H9 (cell line): ENCODE data around the gene DMRTA1. TPM values are rescaled to one million over a fixed set of nuclear protein-coding genes. Genes with fewer than 3 reads are reported as not detected.

Experiments
- DNase-seq: peaks from one replicate; pipeline ENCODE4 v3.0.0-alpha.2; 2017
- H2AFZ ChIP-seq: one replicate; pipeline ENCODE4 v1.6.1; 2013; ENCODE audit warnings: mild to moderate bottlenecking, low read length, control low read depth, moderate library complexity
- H2AK5ac ChIP-seq: 2 replicates; pipeline ENCODE4 v1.6.1; 2013; ENCODE audit warnings: low read length, control low read depth, mixed read lengths; ENCODE audit not compliant: insufficient read length
- H2BK120ac ChIP-seq: one replicate; pipeline ENCODE4 v1.6.1; 2013; ENCODE audit warnings: low read depth, mild to moderate bottlenecking, low read length, control low read depth, inconsistent platforms; ENCODE audit not compliant: poor library complexity, severe bottlenecking
- H2BK12ac ChIP-seq: 2 replicates; pipeline ENCODE4 v1.6.1; 2013; ENCODE audit warnings: low read length, control low read depth, mixed read lengths, low read depth; ENCODE audit not compliant: insufficient read length
- H2BK15ac ChIP-seq: 2 replicates; pipeline ENCODE4 v1.6.1; 2013; ENCODE audit warnings: low read depth, low read length, control low read depth
- H2BK20ac ChIP-seq: one replicate; pipeline ENCODE4 v1.6.1; 2013; ENCODE audit warnings: low read depth, mild to moderate bottlenecking, low read length, control low read depth, inconsistent platforms; ENCODE audit not compliant: poor library complexity, severe bottlenecking
- H2BK5ac ChIP-seq: 2 replicates; pipeline ENCODE4 v1.6.1; 2013; ENCODE audit warnings: low read length, control low read depth, mixed read lengths; ENCODE audit not compliant: insufficient read length
- H3K14ac ChIP-seq: 2 replicates; pipeline ENCODE4 v1.6.1; 2013; ENCODE audit warnings: low read length, control low read depth; ENCODE audit not compliant: insufficient read depth
- H3K18ac ChIP-seq: 2 replicates; pipeline ENCODE4 v1.6.1; 2013; ENCODE audit warnings: low read depth, mild to moderate bottlenecking, mixed read lengths, low read length, control low read depth; ENCODE audit not compliant: insufficient read length
- H3K23ac ChIP-seq: 2 replicates; pipeline ENCODE4 v1.6.1; 2013; ENCODE audit warnings: low read length, control low read depth, mixed read lengths, low read depth; ENCODE audit not compliant: insufficient read length
- H3K23me2 ChIP-seq: 2 replicates; pipeline ENCODE4 v1.6.1; 2013; ENCODE audit warnings: low read depth, mild to moderate bottlenecking, mixed read lengths, low read length, control low read depth; ENCODE audit not compliant: insufficient read length, poor library complexity, severe bottlenecking
- H3K27ac ChIP-seq: 2 replicates; pipeline ENCODE4 v1.5.1; 2013; ENCODE audit warnings: low read length, control low read depth, mixed read lengths, low read depth; ENCODE audit not compliant: insufficient read length
- H3K27me3 ChIP-seq: 2 replicates; pipeline ENCODE4 v1.6.1; 2013; ENCODE audit warnings: low read length, control low read depth, inconsistent platforms; ENCODE audit not compliant: insufficient read depth
- H3K4ac ChIP-seq: 2 replicates; pipeline ENCODE4 v1.6.1; 2013; ENCODE audit warnings: low read depth, mild to moderate bottlenecking, control low read depth, inconsistent platforms, low read length, moderate library complexity
- H3K4me1 ChIP-seq: 2 replicates; pipeline ENCODE4 v1.6.1; 2013; ENCODE audit warnings: low read length, control low read depth, inconsistent platforms; ENCODE audit not compliant: insufficient read depth
- H3K4me2 ChIP-seq: 2 replicates; pipeline ENCODE4 v1.6.1; 2013; ENCODE audit warnings: low read length, control low read depth, mixed read lengths; ENCODE audit not compliant: insufficient read length, insufficient read depth
- H3K56ac ChIP-seq: 2 replicates; pipeline ENCODE4 v1.6.1; 2013; ENCODE audit warnings: low read depth, mild to moderate bottlenecking, mixed read lengths, low read length, control low read depth; ENCODE audit not compliant: insufficient read length
- H3K79me1 ChIP-seq: 2 replicates; pipeline ENCODE4 v1.6.1; 2013; ENCODE audit warnings: low read depth, mild to moderate bottlenecking, moderate library complexity, low read length, control low read depth, inconsistent platforms; ENCODE audit not compliant: insufficient read depth, poor library complexity, severe bottlenecking
- H3K79me2 ChIP-seq: 2 replicates; pipeline ENCODE4 v1.6.1; 2013; ENCODE audit warnings: low read length, control low read depth, inconsistent platforms; ENCODE audit not compliant: insufficient read depth
- H3K9ac ChIP-seq: 2 replicates; pipeline ENCODE4 v1.6.1; 2013; ENCODE audit warnings: low read length, control low read depth, mixed read lengths; ENCODE audit not compliant: insufficient read length; ENCODE audit errors: extremely low read depth
- H3K9me3 ChIP-seq: one replicate; pipeline ENCODE4 v1.6.1; 2013; ENCODE audit warnings: low read depth, low read length, inconsistent platforms; ENCODE audit not compliant: control insufficient read depth
- H3T11ph ChIP-seq: one replicate; pipeline ENCODE4 v1.6.1; 2013; ENCODE audit warnings: mild to moderate bottlenecking, low read length, control low read depth, inconsistent platforms
- H4K20me1 ChIP-seq: one replicate; pipeline ENCODE4 v1.6.1; 2013; ENCODE audit not compliant: control insufficient read depth, insufficient read length, insufficient read depth
- H4K5ac ChIP-seq: 2 replicates; pipeline ENCODE4 v1.6.1; 2013; ENCODE audit warnings: low read depth, mild to moderate bottlenecking, mixed read lengths, low read length, control low read depth; ENCODE audit not compliant: insufficient read length
- H4K8ac ChIP-seq: replicated peaks from 2 replicates; pipeline ENCODE4 v1.6.1; 2013; ENCODE audit warnings: low read length, control low read depth, mixed read lengths, low read depth; ENCODE audit not compliant: insufficient read length
- H4K91ac ChIP-seq: 2 replicates; pipeline ENCODE4 v1.6.1; 2013; ENCODE audit warnings: low read depth, mild to moderate bottlenecking, moderate library complexity, mixed read lengths, low read length, control low read depth; ENCODE audit not compliant: insufficient read length
- H3K27ac Mint-ChIP-seq, 3 experiments: 2 replicates in 2 of 3; 3 replicates in 1 of 3; pipeline ENCODE4 v1.8.0; 2020 to 2021; ENCODE audit warnings: mixed read lengths in 3 of 3, mild to moderate bottlenecking in 1 of 3, moderate library complexity in 1 of 3
- H3K27me3 Mint-ChIP-seq: 2 replicates; pipeline ENCODE4 v1.8.0; 2021; ENCODE audit warnings: low read depth, mild to moderate bottlenecking, moderate library complexity, mixed read lengths
- H3K36me3 Mint-ChIP-seq, 3 experiments: 2 replicates in 2 of 3; 3 replicates in 1 of 3; pipeline ENCODE4 v1.8.0; 2020 to 2021; ENCODE audit warnings: low read depth in 3 of 3, mixed read lengths in 3 of 3; ENCODE audit not compliant: insufficient read depth in 1 of 3
- H3K4me1 Mint-ChIP-seq, 2 experiments: 2 replicates each; pipeline ENCODE4 v1.8.0; 2020; ENCODE audit warnings: mixed read lengths in 2 of 2
- H3K4me3 Mint-ChIP-seq, 2 experiments: 2 replicates in 1 of 2; 3 replicates in 1 of 2; pipeline ENCODE4 v1.8.0; 2020 to 2021; ENCODE audit warnings: mild to moderate bottlenecking in 2 of 2, mixed read lengths in 2 of 2, moderate library complexity in 1 of 2
- H3K9me3 Mint-ChIP-seq, 2 experiments: 2 replicates in 1 of 2; 3 replicates in 1 of 2; pipeline ENCODE4 v1.8.0; 2020; ENCODE audit warnings: mild to moderate bottlenecking in 2 of 2, mixed read lengths in 2 of 2, moderate library complexity in 1 of 2
- CTCF ChIP-seq: fragments of 200-600 bp; sonication (generic); conservative IDR thresholded peaks from 3 replicates; pipeline ENCODE4 v1.8.0; 2021; ENCODE audit warnings: antibody characterized with exemption, mild to moderate bottlenecking
- WGBS: extraction: QIAGEN DNeasy Blood & Tissue Kit; methylation state at CpG from one replicate; pipeline ENCODE4 v1.1.7; 2013; ENCODE audit warnings: missing lambda C conversion rate, low lambda C conversion rate, mixed read lengths; ENCODE audit not compliant: insufficient read length; ENCODE audit errors: extremely low coverage; 5-methylcytosine and 5-hydroxymethylcytosine counted together
- total RNA-seq: library from RNA; stranded (reverse); gene quantifications from 2 replicates; pipeline ENCODE4 v1.2.1, GENCODE V29; 2021

DMRTA1 gene
- total RNA-seq, 1 experiment from 2014 or later: 2.8 TPM

GRCh38 chr9:22416692-22417060, 29.9 kb upstream of the DMRTA1 start:
- H3K27ac ChIP-seq: no peak overlapping the region
- no peak overlapping the region for H3K4me3 Mint-ChIP-seq
- H4K91ac ChIP-seq: no peak overlapping the region
- H3K9me3 Mint-ChIP-seq: no peaks in the 10 kb centered on the region
- H3K79me2 ChIP-seq: no peaks in the 10 kb centered on the region
- H3K79me1 ChIP-seq: no peaks in the 10 kb centered on the region
- no peak overlapping the region for H3K56ac ChIP-seq
- no peak overlapping the region for H2BK12ac ChIP-seq
- no peak overlapping the region for H2BK5ac ChIP-seq
- no peaks in the 10 kb centered on the region for H3K36me3 Mint-ChIP-seq
- H3K18ac ChIP-seq: no peak overlapping the region
- H3K4me1 ChIP-seq: no peaks in the 10 kb centered on the region
- H4K20me1 ChIP-seq: no peaks in the 10 kb centered on the region
- no peak overlapping the region for H2BK15ac ChIP-seq
- no peak overlapping the region for H4K5ac ChIP-seq
- H3K27me3 Mint-ChIP-seq: no peaks in the 10 kb centered on the region
- H3K9me3 ChIP-seq: no peaks in the 10 kb centered on the region
- H2AK5ac ChIP-seq: no peak overlapping the region
- H3K27me3 ChIP-seq: no peaks in the 10 kb centered on the region
- no peak overlapping the region for H2BK120ac ChIP-seq
- H3K27ac Mint-ChIP-seq: 0 out of 7 replicates have a peak overlapping the region, but pooled peaks of 1 of the 3 experiments have one; percentile 0
- H3K4me1 Mint-ChIP-seq: peaks cover 7 to 9% of the 10 kb centered on the region in 2 experiments
- no peak overlapping the region for H3K23ac ChIP-seq
- no peak overlapping the region for H3K4ac ChIP-seq
- DNase-seq: no peak
- no peak for TF ChIP-seq CTCF
- H4K8ac ChIP-seq: no peak overlapping the region
- WGBS: no CpG with 5 or more reads among the region's 1 CpG
- no peaks in the 10 kb centered on the region for H3K23me2 ChIP-seq
- no peak overlapping the region for H3K14ac ChIP-seq
- H2AFZ ChIP-seq: no peak overlapping the region
- no peak overlapping the region for H3K4me2 ChIP-seq
- H2BK20ac ChIP-seq: no peak overlapping the region
- no peak overlapping the region for H3T11ph ChIP-seq
- H3K9ac ChIP-seq: no peak overlapping the region
